HepG2 (cell line): Measurements from ENCODE around the gene LMAN2. TPM values are rescaled to one million over a fixed set of nuclear protein-coding genes. Genes with fewer than 3 reads are reported as not detected.

Experiments
- DR1 ChIP-seq: sonication (generic); formaldehyde crosslinking; IDR thresholded peaks from 2 replicates; pipeline ENCODE4 v1.8.0; 2021; ENCODE audit warnings: mild to moderate bottlenecking, missing genetic modification reagents, inconsistent platforms
- GTF3A ChIP-seq: sonication (generic); formaldehyde crosslinking; conservative IDR thresholded peaks from 2 replicates; pipeline ENCODE4 v1.4.0; 2020; ENCODE audit warnings: mild to moderate bottlenecking, missing genetic modification reagents
- HOMEZ ChIP-seq: IDR thresholded peaks from 2 replicates; pipeline ENCODE4 v1.6.1; 2016; ENCODE audit warnings: low read depth
- JUN ChIP-seq: sonication (generic); formaldehyde crosslinking; IDR thresholded peaks from 2 replicates; pipeline ENCODE4 v1.4.0; 2020; ENCODE audit warnings: mild to moderate bottlenecking, missing genetic modification reagents
- KDM5B ChIP-seq: sonication (generic); formaldehyde crosslinking; IDR thresholded peaks from 2 replicates; pipeline ENCODE4 v1.4.0; 2020; ENCODE audit warnings: missing genetic modification reagents, mild to moderate bottlenecking, borderline replicate concordance
- NR2C2 ChIP-seq: sonication (generic); formaldehyde crosslinking; IDR thresholded peaks from 2 replicates; pipeline ENCODE4 v1.4.0; 2020; ENCODE audit warnings: missing genetic modification reagents, mild to moderate bottlenecking, moderate library complexity, borderline replicate concordance
- PLSCR1 ChIP-seq: sonication (generic); formaldehyde crosslinking; IDR thresholded peaks from 2 replicates; pipeline ENCODE4 v1.5.0; 2020; ENCODE audit warnings: missing genetic modification reagents, mild to moderate bottlenecking, borderline replicate concordance
- POLR2AphosphoS5 ChIP-seq: IDR thresholded peaks from 2 replicates; pipeline ENCODE4 v1.6.1; 2012; ENCODE audit warnings: low read depth, low read length
- RBFOX2 ChIP-seq: fragments of 200-400 bp; formaldehyde crosslinking; IDR thresholded peaks from 2 replicates; pipeline ENCODE4 v1.6.1; 2017; ENCODE audit warnings: low read depth, mild to moderate bottlenecking, low read length
- REPIN1 ChIP-seq: sonication (generic); formaldehyde crosslinking; IDR thresholded peaks from 2 replicates; pipeline ENCODE4 v1.8.0; 2022; ENCODE audit warnings: missing genetic modification reagents, low read depth, mild to moderate bottlenecking, borderline replicate concordance
- TRAFD1 ChIP-seq: sonication (generic); formaldehyde crosslinking; IDR thresholded peaks from 2 replicates; pipeline ENCODE4 v1.5.1; 2020; ENCODE audit warnings: missing genetic modification reagents, mild to moderate bottlenecking, borderline replicate concordance
- UBTF ChIP-seq: sonication (generic); formaldehyde crosslinking; IDR thresholded peaks from 2 replicates; pipeline ENCODE4 v1.4.0; 2020; ENCODE audit warnings: mild to moderate bottlenecking, missing genetic modification reagents
- ZBTB42 ChIP-seq: sonication (generic); formaldehyde crosslinking; IDR thresholded peaks from 2 replicates; pipeline ENCODE4 v1.5.0; 2020; ENCODE audit warnings: mild to moderate bottlenecking, missing genetic modification reagents
- ZC3H13 ChIP-seq: sonication (generic); formaldehyde crosslinking; IDR thresholded peaks from 2 replicates; pipeline ENCODE4 v1.8.1; 2023; ENCODE audit warnings: mild to moderate bottlenecking, missing genetic modification reagents, moderate library complexity
- ZKSCAN5 ChIP-seq: sonication (generic); formaldehyde crosslinking; IDR thresholded peaks from 2 replicates; pipeline ENCODE4 v1.5.1; 2020; ENCODE audit warnings: mild to moderate bottlenecking, missing genetic modification reagents
- ZNF331 ChIP-seq: sonication (generic); formaldehyde crosslinking; IDR thresholded peaks from 2 replicates; pipeline ENCODE4 v1.4.0; 2020; ENCODE audit warnings: missing genetic modification reagents
- ZNF580 ChIP-seq: IDR thresholded peaks from 2 replicates; pipeline ENCODE4 v1.6.1; 2016; ENCODE audit warnings: low read depth, borderline replicate concordance
- ZNF616 ChIP-seq: sonication (generic); formaldehyde crosslinking; IDR thresholded peaks from 2 replicates; pipeline ENCODE4 v1.5.0; 2020; ENCODE audit warnings: low read depth, mild to moderate bottlenecking, missing genetic modification reagents
- ZXDC ChIP-seq: sonication (generic); formaldehyde crosslinking; IDR thresholded peaks from 2 replicates; pipeline ENCODE4 v1.5.0; 2020; ENCODE audit warnings: mild to moderate bottlenecking, missing genetic modification reagents
- polyA plus RNA-seq, 8 experiments: library from polyadenylated mRNA; depleted of rRNA in 3 of 8; stranded (reverse) in 7 of 8; unstranded in 1 of 8; fragments of >200 nt; fragmentation: Illumina TruSeq in 4 of 8; extraction: Trizol in 4 of 8; gene quantifications; 2 replicates each; pipeline versions ENCODE4 v1.2.1 to v1.2.3, GENCODE V29; 2011 to 2016; ENCODE audit warnings: low read depth in 4 of 8, missing spikeins in 1 of 8, mixed read lengths in 1 of 8; ENCODE audit not compliant: insufficient read depth in 1 of 8
- total RNA-seq, 5 experiments: library from RNA; depleted of rRNA; stranded (reverse); fragments of >200 nt; fragmentation: Illumina TruSeq; extraction: Trizol; gene quantifications; 2 replicates each; pipeline ENCODE4 v1.2.3, GENCODE V29; 2016; ENCODE audit warnings: low read depth in 1 of 5

Gene LMAN2
- total and polyA plus RNA-seq, 2 of the 13 experiments (the other 11 are each of a cell fraction or from before 2014, with no cell fraction given), result 191 to 197 TPM

GRCh38 chr5:177366528-177367322 lies 15.3 kb upstream of the LMAN2 start (continued):
- TF ChIP-seq UBTF (CRISPR knock-in tag) (peak; percentile 67; the same call in 1 of the 2 replicates), JUN (CRISPR knock-in tag) (no peak), POLR2AphosphoS5 (peak; percentile 57), ZNF616 (CRISPR knock-in tag) (no peak), HOMEZ (peak; percentile 15; the same call in 1 of the 2 replicates), REPIN1 (no peak; the same call in 1 of the 2 replicates), ZXDC (CRISPR knock-in tag) (no peak), TRAFD1 (CRISPR knock-in tag) (no peak), ZBTB42 (no peak), PLSCR1 (CRISPR knock-in tag) (no peak), ZNF331 (CRISPR knock-in tag) (peak; percentile 30; the same call in 1 of the 2 replicates), ZC3H13 (CRISPR knock-in tag) (no peak), DR1 (CRISPR knock-in tag) (no peak), GTF3A (CRISPR knock-in tag) (peak; percentile 74), ZNF580 (no peak), ZKSCAN5 (no peak), NR2C2 (CRISPR knock-in tag) (0 out of 2 replicates have a peak, but pooled peaks have one; percentile 33), RBFOX2 (peak; percentile 80), KDM5B (CRISPR knock-in tag) (no peak)
